ENCODE results near the gene CIPC. TPM values are rescaled to one million over a fixed set of nuclear protein-coding genes. Genes with fewer than 3 reads are reported as not detected.

The CIPC gene
- total RNA-seq, 2 donors from 2014 or later, result 28.8 to 32.4 TPM

GRCh38 chr14:77140359-77141213, 42.5 kb downstream of the CIPC start:
- intact Hi-C loops (cut with DNase I), result no loop called here
- peak; percentile 79 for DNase-seq (ENCODE audit: low spot score)

GRCh38 chr14:77141214-77142004, 43.4 kb downstream of the CIPC start, which contains the start of gene ZDHHC22:
Gene ZDHHC22 (minus strand): TSS chr14:77141791. CDS start chr14:77139738, 2,053 bp downstream.
- DNase-seq (ENCODE audit: low spot score), result peak; percentile 76
- intact Hi-C loops (cut with DNase I), result no loop called here

GRCh38 chr14:77142005-77142800, 44.1 kb downstream of the CIPC start:
- intact Hi-C loops (cut with DNase I), result no loop called here
- no peak for DNase-seq (ENCODE audit: low spot score)

- DNase-seq (ENCODE audit: low spot score), result no peak
- intact Hi-C loops (cut with DNase I), result no loop called here
These were observed 45.0 kb downstream of the CIPC start for GRCh38 chr14:77143071-77143470.

- intact Hi-C loops (cut with DNase I), result no loop called here
- no peak for DNase-seq (ENCODE audit: low spot score)
These were observed 46.5 kb downstream of the CIPC start for GRCh38 chr14:77144412-77145115.

GRCh38 chr14:77145975-77146740, 48.1 kb downstream of the CIPC start:
- intact Hi-C loops (cut with DNase I), result no loop called here
- DNase-seq (ENCODE audit: low spot score), result no peak

- no peak for DNase-seq (ENCODE audit: low spot score)
- intact Hi-C loops (cut with DNase I), result no loop called here
These were observed 50.6 kb downstream of the CIPC start for GRCh38 chr14:77148510-77149231.

GRCh38 chr14:77151245-77151644, 53.2 kb downstream of the CIPC start:
- DNase-seq (ENCODE audit: low spot score), result no peak

GRCh38 chr14:77151918-77152588, 54.0 kb downstream of the CIPC start:
- no peak for DNase-seq (ENCODE audit: low spot score)
- intact Hi-C loops (cut with DNase I), result loop anchor here (5.0 to 10.0 kb wide), 2 partner anchors 163 to 165 kb away; no protein-coding TSS in a partner anchor

More at GRCh38 chr14:77151245-77151644, 53.2 kb downstream of the CIPC start:
- intact Hi-C loops (cut with DNase I), result loop anchor here (5.0 to 10.0 kb wide), 2 partner anchors 164 to 166 kb away; no protein-coding TSS in a partner anchor

GRCh38 chr14:77153802-77154201, 55.7 kb downstream of the CIPC start:
- intact Hi-C loops (cut with DNase I), result loop anchor here (5.0 to 10.0 kb wide), 2 partner anchors 161 to 163 kb away; no protein-coding TSS in a partner anchor
- DNase-seq (ENCODE audit: low spot score), result no peak

- intact Hi-C loops (cut with DNase I), result loop anchor here (5.0 to 10.0 kb wide), 2 partner anchors 160 to 163 kb away; no protein-coding TSS in a partner anchor
These were observed 56.4 kb downstream of the CIPC start for GRCh38 chr14:77154421-77154820.

GRCh38 chr14:77155083-77155482, 57.0 kb downstream of the CIPC start:
- no peak for DNase-seq (ENCODE audit: low spot score)
- intact Hi-C loops (cut with DNase I), result loop anchor here in 1 of 2 donors (10.0 kb wide), 1 partner anchor 160 kb away; no protein-coding TSS in a partner anchor

More at GRCh38 chr14:77154421-77154820, 56.4 kb downstream of the CIPC start:
- no peak for DNase-seq (ENCODE audit: low spot score)

- DNase-seq (ENCODE audit: low spot score), result no peak
- intact Hi-C loops (cut with DNase I), result loop anchor here in 1 of 2 donors (10.0 kb wide), 1 partner anchor 157 kb away; no protein-coding TSS in a partner anchor
These were observed 59.7 kb downstream of the CIPC start for GRCh38 chr14:77157740-77158139.

GRCh38 chr14:77158175-77158881, 60.3 kb downstream of the CIPC start:
- intact Hi-C loops (cut with DNase I), result loop anchor here in 1 of 2 donors (10.0 kb wide), 1 partner anchor 156 kb away; no protein-coding TSS in a partner anchor
- DNase-seq (ENCODE audit: low spot score), result no peak

GRCh38 chr14:77158882-77159255, 60.8 kb downstream of the CIPC start:
- no peak for DNase-seq (ENCODE audit: low spot score)
- intact Hi-C loops (cut with DNase I), result loop anchor here in 1 of 2 donors (10.0 kb wide), 1 partner anchor 156 kb away; no protein-coding TSS in a partner anchor

- intact Hi-C loops (cut with DNase I), result no loop called here
- no peak for DNase-seq (ENCODE audit: low spot score)
These were observed 63.0 kb downstream of the CIPC start for GRCh38 chr14:77161011-77161410.
